HG02798 (cell line): ENCODE results near the gene CDH18.

Experiments
- ATAC-seq: cut with Tn5 transposase; IDR thresholded peaks from one replicate; pipeline ENCODE4 v1.9.1; 2021; ENCODE audit warnings: mild to moderate bottlenecking; ENCODE audit not compliant: unreplicated experiment, poor library complexity

Gene CDH18, protein sequence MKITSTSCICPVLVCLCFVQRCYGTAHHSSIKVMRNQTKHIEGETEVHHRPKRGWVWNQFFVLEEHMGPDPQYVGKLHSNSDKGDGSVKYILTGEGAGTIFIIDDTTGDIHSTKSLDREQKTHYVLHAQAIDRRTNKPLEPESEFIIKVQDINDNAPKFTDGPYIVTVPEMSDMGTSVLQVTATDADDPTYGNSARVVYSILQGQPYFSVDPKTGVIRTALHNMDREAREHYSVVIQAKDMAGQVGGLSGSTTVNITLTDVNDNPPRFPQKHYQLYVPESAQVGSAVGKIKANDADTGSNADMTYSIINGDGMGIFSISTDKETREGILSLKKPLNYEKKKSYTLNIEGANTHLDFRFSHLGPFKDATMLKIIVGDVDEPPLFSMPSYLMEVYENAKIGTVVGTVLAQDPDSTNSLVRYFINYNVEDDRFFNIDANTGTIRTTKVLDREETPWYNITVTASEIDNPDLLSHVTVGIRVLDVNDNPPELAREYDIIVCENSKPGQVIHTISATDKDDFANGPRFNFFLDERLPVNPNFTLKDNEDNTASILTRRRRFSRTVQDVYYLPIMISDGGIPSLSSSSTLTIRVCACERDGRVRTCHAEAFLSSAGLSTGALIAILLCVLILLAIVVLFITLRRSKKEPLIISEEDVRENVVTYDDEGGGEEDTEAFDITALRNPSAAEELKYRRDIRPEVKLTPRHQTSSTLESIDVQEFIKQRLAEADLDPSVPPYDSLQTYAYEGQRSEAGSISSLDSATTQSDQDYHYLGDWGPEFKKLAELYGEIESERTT

DNA sequence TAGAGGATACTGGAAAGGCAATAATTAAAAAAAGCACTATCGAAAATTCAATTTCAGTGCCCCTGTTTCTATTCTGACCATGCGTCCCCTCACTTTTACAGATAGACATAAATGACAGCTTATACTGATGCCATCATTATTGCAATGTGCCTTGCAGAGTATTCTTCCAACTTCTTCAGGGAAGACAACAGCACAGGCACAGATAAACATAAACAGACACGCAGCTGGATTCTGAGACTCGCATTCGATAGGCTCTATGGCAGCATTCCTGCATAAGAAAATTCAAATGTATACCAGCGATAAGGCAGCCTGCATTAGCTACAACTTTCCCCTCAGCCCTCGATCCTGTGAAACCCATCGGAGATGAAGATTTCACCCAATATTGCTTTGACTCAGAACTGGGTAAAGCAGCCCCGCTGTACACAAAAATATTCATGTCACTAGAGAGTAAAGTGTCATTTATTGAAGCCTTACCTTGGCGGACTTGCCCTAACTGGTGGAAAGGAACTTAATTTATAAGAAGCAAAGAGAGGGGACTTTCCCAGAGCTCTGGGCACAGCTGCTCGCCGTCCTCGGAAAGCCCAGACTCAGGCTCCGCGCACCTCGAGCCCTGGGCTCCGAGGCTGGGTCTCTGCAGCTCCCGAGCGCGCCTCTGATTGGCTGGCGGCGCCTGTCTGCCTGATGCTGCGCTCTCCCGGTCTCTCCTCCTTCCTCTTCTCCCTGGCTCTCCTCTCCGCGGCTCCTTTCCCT lies at the start of gene CDH18:
TSS of gene CDH18 (minus strand) at position 589 of the 750 bp plus-strand sequence. CDS start 149,214 bp downstream, outside the sequence.
- no peak for ATAC-seq

DNA sequence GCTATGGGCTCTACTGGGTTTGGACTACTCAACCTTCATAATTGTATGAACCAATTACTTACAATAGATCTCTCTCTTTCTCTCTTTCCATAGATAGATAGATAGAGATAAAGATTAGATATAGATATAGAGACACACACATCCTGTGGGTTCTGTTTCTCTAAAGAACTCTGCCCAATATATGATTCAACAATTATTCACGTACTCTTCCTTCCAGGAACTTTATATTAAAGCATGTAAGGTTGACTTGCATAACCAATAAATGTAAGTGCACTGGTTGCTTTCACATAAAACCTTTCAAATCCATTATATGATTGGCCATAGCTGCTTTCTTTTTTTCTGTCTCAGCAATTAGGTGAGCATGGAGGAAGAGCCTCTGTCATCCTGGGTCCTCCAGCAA lies 46.7 kb upstream of the CDH18 start:
- ATAC-seq = no peak

DNA sequence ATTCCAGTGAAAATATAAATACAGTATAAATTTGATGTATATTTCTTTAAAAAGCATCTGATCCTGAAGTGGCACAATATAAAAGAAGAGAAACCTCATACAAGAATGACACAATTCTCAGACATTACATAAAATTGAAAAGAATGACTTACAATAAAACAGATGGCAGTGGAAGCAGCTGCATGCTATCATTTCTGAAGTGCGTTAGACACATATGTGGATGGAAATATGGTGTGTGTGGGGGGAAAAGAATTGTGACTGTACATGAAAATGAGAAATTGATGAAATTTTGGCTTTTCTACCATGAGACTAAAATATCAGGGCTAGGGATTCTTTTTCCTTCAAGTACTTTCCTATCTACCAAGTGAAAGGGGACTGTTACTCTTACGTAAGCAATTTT lies 45.9 kb upstream of the CDH18 start:
- no peak for ATAC-seq

DNA sequence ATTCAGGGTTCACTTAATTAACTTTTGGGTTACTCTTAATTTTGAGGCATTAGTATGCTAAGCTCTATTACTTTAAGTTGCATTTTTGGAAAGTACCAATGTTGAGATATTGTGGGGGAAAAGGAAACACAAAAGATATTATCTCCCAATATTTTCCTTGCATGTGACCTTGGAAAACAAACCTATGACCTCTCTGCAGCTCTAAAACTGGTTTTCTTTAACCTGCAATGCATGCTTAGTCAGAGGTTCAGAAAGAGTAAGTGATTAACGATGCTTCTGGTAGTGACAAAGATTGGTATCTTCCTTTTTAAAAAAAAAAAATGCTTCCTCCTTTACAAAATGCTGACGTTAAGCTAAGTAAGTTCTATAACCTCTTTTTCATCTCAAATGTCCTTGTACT lies 44.9 kb upstream of the CDH18 start:
- ATAC-seq = no peak

DNA sequence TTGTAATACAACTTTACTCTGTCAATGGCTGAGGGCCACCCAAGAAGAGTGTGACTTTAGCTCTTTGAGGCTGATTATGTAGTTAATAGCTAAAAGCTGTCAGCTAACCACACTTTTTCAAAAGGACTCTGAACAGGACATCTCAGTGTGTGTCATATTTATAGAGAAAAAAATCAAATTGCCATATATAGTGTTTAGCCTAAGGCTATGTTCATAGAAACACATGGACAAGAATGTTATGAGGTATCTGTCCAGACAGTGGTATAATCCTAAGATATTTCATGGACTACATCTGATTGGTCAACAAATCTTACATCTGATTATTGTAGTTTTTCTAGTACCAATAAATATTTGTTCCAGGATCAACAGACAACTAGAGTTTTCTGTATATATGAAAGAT lies 42.1 kb upstream of the CDH18 start:
- ATAC-seq = no peak

DNA sequence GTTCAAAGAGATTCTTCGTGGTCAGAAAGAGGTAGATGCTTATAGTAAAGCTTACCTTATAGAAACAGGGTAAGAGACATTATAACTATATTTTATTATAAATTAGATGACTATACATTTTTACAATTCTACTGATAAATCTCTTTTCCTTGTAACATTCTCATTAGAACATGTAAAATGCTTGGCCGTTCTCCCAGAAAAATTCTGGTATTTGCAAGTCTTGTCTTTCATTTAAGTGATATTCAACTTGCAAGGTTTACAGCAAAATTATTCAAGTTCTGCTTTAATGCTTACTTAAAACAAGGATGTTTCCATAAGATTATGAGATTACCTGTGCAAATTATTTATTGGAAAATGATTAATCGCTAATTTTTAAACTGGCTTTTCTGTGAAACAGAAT lies 41.3 kb upstream of the CDH18 start:
- no peak for ATAC-seq

DNA sequence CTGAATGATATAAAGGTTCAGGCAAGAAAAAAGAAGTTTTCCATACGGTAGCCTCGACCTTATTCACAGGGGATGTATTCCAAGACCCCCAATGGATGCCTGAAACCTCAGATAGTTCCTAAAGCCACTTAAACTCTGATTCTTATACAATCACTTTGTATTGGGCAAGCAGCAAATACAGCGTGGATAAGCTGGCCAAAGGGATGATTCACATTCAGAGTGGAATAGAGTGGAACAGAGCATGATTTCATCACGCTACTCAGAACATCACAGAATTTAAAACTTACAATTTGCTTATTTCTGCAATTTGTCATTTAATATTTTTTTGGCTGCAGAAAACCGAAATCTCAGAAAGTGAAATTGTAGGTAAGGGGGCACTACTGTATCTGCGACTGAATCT lies 40.5 kb upstream of the CDH18 start:
- no peak for ATAC-seq

DNA sequence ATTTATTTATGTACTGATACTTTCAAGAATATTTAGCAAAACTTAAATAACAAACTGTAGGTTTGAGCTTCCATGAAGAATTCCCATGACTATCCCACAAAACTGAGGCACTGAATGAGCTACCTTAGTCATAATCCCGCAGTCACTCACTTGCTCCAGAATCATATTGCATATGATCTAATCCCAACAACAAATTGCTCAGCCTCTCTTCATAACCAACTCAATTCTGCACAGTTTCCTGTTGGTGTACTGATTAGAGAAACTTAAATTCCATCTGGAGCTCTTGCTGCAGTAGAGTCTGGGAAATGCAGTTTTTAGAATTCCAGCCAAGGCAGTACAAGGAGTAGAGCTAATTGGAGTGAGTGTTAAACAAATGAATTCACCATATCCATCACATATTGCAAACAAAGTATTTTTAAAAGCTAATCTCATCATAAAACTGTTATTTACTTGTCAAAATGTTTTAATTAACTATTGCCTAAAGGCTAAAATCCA lies 35.7 kb upstream of the CDH18 start:
- no peak for ATAC-seq

DNA sequence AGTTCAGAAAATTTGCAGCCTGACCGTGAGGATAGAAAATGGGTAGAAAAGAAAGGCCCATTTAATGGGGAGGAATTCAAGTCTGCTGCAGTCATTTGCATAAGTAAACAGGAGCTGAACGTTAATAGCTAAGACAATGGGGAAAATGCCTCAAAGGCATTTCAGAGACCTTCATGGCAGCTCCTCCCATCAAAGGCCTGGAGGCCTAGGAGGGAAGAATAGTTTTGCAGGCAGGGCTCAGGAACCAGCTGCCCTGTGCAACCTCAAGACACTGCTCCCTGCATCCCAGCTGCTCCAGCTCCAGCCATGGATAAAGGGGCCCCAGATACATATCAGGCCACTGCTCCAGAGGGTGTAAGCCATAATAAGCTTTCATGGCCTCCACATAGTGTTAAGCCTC lies 32.2 kb upstream of the CDH18 start:
- no peak for ATAC-seq

DNA sequence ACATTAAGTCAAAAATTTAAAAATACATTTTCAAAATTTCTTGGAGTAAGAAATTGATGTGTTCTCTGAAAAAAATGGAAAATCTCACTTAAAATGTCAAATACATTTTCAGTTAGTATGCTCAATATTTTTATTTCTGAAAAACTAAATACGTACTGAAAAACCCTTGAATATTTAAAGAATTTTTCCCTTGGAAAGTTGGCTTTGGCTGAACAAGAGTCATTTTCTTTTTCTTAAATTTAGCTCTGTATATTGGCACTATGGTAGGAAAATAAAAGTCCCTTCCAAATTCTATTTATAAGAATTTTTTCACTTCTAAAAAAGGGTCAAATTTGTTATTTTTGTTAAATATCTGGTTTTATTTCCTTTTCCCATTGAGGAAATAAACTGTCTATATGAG lies 29.0 kb upstream of the CDH18 start:
- no peak for ATAC-seq

DNA sequence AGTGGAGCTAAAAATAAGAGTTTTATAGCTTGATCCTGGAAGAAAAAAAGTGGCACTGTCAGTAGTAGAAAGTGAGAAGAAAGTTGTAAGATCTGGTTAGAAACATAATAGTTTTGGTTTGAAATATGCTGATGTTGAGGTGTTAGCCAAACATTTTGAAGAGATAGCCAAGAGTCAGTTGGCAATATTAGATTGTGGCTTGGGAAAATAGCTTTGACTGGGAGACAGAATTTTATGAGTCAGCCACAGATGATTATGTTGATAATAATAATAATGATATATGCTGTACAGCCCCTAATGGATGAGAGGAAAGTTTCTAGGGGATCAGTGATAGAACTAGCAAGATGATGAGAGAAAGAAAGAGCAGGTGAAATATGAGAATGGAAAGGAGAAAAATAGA lies 12.4 kb upstream of the CDH18 start:
- no peak for ATAC-seq

DNA sequence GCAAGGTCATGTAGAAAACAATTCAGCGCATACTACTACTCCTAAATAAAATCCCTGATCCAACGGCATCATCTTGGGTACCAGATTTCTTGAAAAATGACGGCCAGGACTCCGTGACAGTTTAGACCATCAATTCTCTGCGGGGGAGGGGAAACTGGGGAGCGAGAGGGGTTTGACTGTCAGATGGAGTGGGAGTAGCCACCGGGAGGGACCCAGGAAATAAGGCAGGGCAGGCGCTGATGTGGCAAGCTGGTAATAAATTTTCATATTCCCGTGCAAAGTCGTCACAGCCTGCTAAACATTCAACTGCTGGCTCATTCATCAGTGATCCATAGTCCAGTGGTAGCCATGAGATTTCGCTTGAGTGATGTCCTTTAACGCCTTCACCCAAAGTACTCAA lies 457 bp upstream of the CDH18 start:
- ATAC-seq = no peak

DNA sequence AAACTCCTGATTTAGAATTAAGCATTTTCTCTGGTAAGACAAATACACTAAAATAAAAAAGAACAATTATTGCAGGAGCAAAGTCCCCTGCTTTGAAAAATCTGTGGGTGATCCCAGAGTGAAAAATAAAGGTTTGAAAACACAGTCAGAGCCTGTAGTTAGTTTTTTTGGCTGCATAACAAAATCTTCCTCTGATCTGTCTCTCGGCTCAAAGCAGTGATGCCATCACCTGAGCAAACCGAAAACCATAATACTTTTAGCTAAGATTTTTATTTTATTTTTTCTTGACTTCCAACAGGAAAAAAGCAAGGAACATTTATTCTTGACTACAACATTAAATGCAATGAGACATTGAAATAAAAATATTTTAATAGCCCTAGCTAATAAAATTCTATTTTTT lies 1.2 kb downstream of the CDH18 start:
- no peak for ATAC-seq

DNA sequence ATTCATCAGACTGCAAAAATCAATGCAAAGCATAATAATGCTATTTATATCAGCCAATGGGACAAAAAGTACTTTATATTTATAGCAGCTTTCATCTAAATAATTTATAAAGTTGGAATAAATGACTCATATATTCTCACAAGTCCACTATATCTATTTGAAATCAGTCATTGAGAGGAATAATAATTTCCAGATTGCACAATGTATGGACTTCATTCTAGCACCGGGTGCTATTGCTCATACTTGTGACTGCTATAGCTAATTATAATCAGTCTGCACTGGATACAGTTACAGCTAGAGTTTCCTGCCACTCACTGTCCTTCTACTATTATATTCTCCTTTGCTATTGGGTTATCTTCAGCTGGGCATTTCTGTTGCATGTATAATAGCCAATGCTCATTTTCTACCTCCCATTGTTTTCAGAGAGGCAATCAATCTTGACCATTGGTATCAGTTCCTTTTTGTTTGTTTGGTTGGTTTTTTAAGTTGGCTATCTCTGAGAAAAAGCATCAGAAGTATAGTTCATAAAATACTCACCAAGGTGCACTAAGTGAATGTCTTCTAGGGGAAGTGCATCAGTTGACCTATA lies 1.9 kb downstream of the CDH18 start:
- no peak for ATAC-seq

DNA sequence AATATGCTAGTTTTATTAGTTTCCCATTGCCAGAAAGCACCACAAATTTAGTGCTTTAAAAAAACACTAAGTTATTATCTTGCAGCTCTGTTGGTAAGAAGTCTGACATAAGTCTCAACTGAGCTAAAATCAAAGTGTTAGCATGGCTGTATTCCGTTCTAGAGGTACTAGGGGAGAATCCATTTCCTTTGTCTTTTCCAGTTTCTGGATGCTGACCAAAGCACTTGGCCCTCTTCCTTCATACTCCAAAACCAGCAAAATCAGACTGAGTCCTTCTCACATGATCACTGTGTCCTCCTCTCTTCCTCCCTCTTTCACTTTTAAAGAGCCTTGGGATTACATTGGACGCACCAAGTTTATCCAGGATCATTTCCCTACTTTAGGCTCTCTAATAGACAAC lies 9.5 kb downstream of the CDH18 start:
- ATAC-seq = no peak

DNA sequence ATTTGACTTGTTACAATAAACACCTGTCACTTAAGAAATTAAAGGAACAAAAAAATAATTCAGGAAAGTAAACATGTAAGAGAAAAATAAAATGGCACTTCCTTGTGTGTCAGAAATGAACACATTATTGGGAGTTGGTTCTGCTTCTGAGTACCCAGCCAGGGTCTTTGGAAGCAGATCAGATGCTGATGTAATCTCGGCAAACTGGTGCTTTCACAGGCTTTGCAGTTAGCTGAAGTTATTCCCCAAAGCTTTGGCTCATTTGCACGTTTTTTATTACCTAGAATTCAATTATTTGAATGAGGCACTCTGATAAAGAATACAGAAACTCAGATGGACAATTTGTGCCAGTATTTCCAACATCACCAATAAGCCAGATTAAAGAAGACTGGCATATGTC lies 10.9 kb downstream of the CDH18 start:
- no peak for ATAC-seq

DNA sequence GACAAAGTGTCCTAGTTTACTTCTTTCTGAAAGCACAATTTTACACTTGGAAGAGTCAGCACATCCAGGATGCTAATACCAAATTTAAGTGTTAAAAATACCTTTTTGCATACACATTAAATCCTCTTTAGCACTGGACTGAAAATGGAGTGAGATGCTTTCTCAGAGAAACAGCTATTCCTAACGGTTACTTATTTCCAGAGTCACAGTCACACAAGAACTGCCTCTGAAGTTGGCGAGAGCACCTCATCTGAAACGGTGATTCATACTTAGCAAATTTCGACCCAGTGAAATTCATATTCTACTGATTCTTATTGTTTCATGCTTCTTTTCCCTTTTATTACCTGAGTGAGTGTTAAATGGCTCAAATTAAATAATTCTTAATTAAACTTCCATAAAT lies 12.2 kb downstream of the CDH18 start:
- no peak for ATAC-seq

DNA sequence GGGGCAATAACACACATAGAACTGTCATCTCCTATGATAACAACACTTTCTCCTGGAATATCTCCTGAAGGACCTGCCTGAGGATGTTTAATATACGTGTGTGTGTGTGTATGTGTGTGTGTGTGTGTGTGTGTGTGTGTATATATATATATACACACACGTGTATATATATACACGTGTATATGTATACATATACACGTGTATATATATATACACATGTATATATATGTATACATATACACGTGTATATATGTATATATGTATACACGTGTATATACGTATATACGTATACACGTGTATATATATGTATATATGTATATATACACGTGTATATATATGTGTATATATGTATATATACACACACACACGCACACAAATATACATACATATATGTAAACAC lies 27.5 kb downstream of the CDH18 start:
- ATAC-seq = no peak

DNA sequence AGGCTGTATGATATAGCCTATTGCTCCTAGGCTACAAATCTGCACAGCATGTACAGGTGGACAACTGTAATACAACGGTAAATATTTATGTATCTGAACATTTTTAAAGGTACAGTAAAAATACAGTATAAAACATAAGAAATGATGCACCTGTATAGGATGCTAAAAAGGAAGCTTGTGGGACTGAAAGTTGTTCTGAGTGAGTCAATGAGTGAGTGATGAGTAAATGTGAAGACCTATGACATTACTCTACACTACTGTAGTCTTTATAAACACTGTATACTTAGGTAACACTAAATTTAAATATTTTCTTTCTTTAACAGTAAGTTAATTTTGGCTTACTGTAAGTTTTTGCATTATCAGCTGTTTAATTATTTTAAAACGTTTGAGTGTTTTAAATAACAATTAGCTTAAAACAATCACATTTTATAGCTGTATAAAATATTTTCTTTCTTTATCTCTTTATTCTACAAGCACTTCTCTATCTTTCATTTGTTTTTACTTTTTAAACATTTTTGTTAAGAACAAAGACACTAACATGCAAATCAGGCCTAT lies 28.1 kb downstream of the CDH18 start:
- no peak for ATAC-seq

DNA sequence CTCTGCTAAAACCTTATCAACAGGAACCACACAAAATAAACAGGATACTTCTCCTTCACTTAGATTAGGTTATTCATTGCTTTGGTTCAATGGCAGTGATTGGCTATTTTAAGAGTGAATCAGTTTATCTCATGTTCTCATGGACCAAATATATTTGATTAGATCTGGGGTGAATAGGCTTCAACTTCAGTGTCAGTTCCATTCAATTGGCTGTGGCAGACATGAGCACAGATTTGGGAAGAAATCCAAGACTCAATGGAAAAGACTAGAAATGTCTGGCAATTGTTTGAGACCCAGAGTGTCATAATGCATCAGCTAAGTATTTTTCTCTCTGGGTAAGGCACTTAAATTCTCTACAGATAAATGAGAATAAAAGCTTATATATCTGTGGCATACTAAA lies 37.1 kb downstream of the CDH18 start:
- ATAC-seq = no peak
